OCI-LY7 (cell line): ENCODE results near the gene CHN2. TPM values are rescaled to one million over a fixed set of nuclear protein-coding genes. Genes with fewer than 3 reads are reported as not detected.

Experiments
- BruUV-seq: library from RNA; stranded (reverse); fragments of 400-500 nt; replicated peaks from 2 replicates; lab custom pipeline; 2021; lab: Mats Ljungman, UMichigan
- CTCF ChIA-PET: fragments of 300-600 bp; sonication (Branson Sonifier 250); formaldehyde crosslinking; loops from one replicate; lab custom pipeline; 2022; ENCODE audit warnings: antibody characterized with exemption; ENCODE audit not compliant: unreplicated experiment; lab: Charles Lee
- POLR2A ChIA-PET: fragments of 300-600 bp; sonication (Branson Sonifier 250); formaldehyde crosslinking; loops from one replicate; lab custom pipeline; 2022; ENCODE audit warnings: antibody characterized with exemption; lab: Charles Lee
- DNase-seq: peaks from one replicate; pipeline ENCODE4 v3.0.0-alpha.2; 2015; ENCODE audit warnings: low spot score
- H2AFZ ChIP-seq: fragments of 200-600 bp; sonication (generic), shearing (Covaris generic); 2 replicates; pipeline ENCODE4 v1.6.1; 2014; ENCODE audit warnings: mild to moderate bottlenecking, antibody characterized with exemption, low read length, moderate library complexity
- H3K27ac ChIP-seq: fragments of 200-600 bp; sonication (generic); 2 replicates; pipeline ENCODE4 v1.5.1; 2014; ENCODE audit warnings: mixed run types, low read depth, mild to moderate bottlenecking, moderate library complexity, low read length, inconsistent platforms; ENCODE audit not compliant: poor library complexity, severe bottlenecking
- H3K36me3 ChIP-seq: fragments of 200-600 bp; sonication (generic); 2 replicates; pipeline ENCODE4 v1.6.1; 2014; ENCODE audit warnings: mild to moderate bottlenecking, antibody characterized with exemption, low read length, moderate library complexity, mixed read lengths; ENCODE audit not compliant: insufficient read depth
- H3K4me1 ChIP-seq: fragments of 200-600 bp; sonication (generic); 2 replicates; pipeline ENCODE4 v1.5.1; 2014; ENCODE audit warnings: mild to moderate bottlenecking, low read length; ENCODE audit not compliant: insufficient read depth, poor library complexity, severe bottlenecking
- H3K4me2 ChIP-seq: fragments of 200-600 bp; sonication (generic); 2 replicates; pipeline ENCODE4 v1.6.1; 2014; ENCODE audit warnings: mild to moderate bottlenecking, low read length
- H3K4me3 ChIP-seq: fragments of 200-600 bp; sonication (generic); 2 replicates; pipeline ENCODE4 v1.5.1; 2014; ENCODE audit warnings: mild to moderate bottlenecking, low read depth, low read length; ENCODE audit not compliant: poor library complexity, severe bottlenecking
- H3K79me2 ChIP-seq: fragments of 200-600 bp; sonication (generic); 2 replicates; pipeline ENCODE4 v1.6.1; 2016; ENCODE audit warnings: low read depth, mild to moderate bottlenecking, low read length, moderate library complexity, mixed read lengths; ENCODE audit not compliant: insufficient read depth
- H3K9me2 ChIP-seq: fragments of 200-600 bp; sonication (generic); 2 replicates; pipeline ENCODE4 v1.6.1; 2016; ENCODE audit warnings: mild to moderate bottlenecking, low read length, mixed read lengths; ENCODE audit not compliant: insufficient read depth
- H3K9me3 ChIP-seq: fragments of 200-600 bp; sonication (generic); 2 replicates; pipeline ENCODE4 v1.6.1; 2014; ENCODE audit warnings: mild to moderate bottlenecking, mixed run types, low read length, mixed read lengths
- H4K20me1 ChIP-seq: fragments of 200-600 bp; sonication (generic); 2 replicates; pipeline ENCODE4 v1.6.1; 2014; ENCODE audit warnings: mild to moderate bottlenecking, antibody characterized with exemption, low read length, moderate library complexity, mixed read lengths; ENCODE audit not compliant: insufficient read depth
- CTCF ChIP-seq: fragments of 200-600 bp; sonication (generic); conservative IDR thresholded peaks from 2 replicates; pipeline ENCODE4 v1.5.1; 2014; ENCODE audit warnings: mild to moderate bottlenecking, antibody characterized with exemption, low read length, moderate library complexity, mixed read lengths
- EZH2phosphoT487 ChIP-seq: fragments of 200-600 bp; sonication (generic); IDR thresholded peaks from 2 replicates; pipeline ENCODE4 v1.6.1; 2018; ENCODE audit warnings: low read depth, borderline replicate concordance, mild to moderate bottlenecking, mixed run types, antibody characterized with exemption, low read length, moderate library complexity, mixed read lengths
- intact Hi-C: fragments of 100-400 bp; cut with micrococcal nuclease; formaldehyde crosslinking; loops from one replicate; pipeline ENCODE4 v1.10.0; 2022; ENCODE audit not compliant: unreplicated experiment
- total RNA-seq, 2 experiments: library from RNA; depleted of rRNA in 1 of 2; stranded (reverse); fragments of >200 nt in 1 of 2; shearing (Covaris generic) in 1 of 2; gene quantifications; 2 replicates each; pipeline ENCODE4 v1.2.3, GENCODE V29; 2014 to 2022

CHN2 gene
- total RNA-seq, 2 experiments from 2014 or later, result not detected

DNA sequence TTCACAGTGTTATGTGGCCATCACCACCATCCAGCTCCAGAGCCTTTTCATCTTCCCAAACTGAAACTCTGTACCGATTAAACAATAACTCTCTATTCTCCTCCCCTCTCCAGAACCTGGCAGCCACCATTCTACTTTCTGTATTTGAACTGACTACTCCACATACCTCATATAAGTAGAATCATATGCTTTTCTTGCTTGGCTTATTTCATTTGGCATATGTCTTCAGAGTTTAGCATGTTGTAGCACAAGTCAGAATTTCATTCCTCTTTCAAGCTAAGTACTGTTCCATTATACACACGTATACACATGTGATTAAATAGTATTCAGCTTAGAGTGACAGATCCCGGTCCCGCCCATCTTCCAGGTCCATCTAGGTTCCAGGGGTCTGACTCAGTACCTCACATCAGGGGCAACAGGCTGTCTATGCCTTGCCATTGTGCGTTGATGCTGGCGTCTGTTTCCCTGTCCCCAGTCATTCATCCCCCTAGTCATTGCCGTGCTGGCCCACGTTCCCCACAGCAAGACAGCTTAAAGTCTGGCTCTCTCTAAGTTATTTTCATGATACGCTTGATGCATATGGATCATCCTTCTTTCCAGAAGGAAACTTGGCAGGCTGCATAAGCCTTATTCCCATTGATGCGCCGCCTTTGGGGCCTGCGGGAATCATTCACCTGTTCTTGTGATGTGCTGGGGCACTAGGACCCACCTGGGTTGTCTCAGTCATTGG, 108.3 kb downstream of the CHN2 start:
- CTCF ChIA-PET, result no interaction called here
- no peak overlapping the region for H2AFZ ChIP-seq
- H3K27ac ChIP-seq, result no peak overlapping the region
- TF ChIP-seq CTCF (no peak), EZH2phosphoT487 (no peak)
- intact Hi-C loops, result no loop called here
- no peak overlapping the region for H3K4me3 ChIP-seq
- H3K79me2 ChIP-seq, result no peaks in the 10 kb centered on the region
- no peak overlapping the region for H3K4me2 ChIP-seq
- H4K20me1 ChIP-seq, result no peaks in the 10 kb centered on the region
- no peaks in the 10 kb centered on the region for H3K9me2 ChIP-seq
- H3K4me1 ChIP-seq, result no peaks in the 10 kb centered on the region
- BruUV-seq, result no TSS peak
- POLR2A ChIA-PET, result interaction anchor here (0.7 kb wide), 1 partner anchor 351 kb away, joined by 4 read pairs; no protein-coding TSS in a partner anchor
- no peaks in the 10 kb centered on the region for H3K36me3 ChIP-seq
- no peaks in the 10 kb centered on the region for H3K9me3 ChIP-seq
- DNase-seq, result no peak

DNA sequence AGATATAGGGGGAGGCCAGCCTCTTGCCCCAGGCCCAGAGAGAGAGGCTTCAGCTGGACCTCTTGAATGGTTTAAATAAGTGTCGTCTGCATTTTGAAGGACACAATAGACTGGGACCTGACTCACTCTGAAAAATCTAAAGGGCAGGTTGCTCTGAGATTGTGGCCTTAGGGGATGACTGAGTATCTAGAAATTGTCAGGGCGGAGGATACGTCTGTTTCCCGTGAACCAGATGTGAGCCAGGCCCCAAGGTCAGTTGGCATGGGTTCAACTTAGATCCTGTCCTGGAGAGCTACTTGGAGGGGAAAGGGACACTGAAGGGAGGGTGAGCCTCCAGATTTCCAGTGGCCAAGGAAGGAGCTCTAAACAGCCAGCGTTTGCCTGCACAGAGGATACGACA, 110.2 kb downstream of the CHN2 start:
- Histone ChIP-seq H3K36me3 (no peaks in the 10 kb centered on the region), H3K4me2 (no peak overlapping the region), H2AFZ (no peak overlapping the region), H4K20me1 (no peaks in the 10 kb centered on the region), H3K4me1 (no peaks in the 10 kb centered on the region), H3K27ac (no peak overlapping the region), H3K79me2 (no peaks in the 10 kb centered on the region), H3K9me3 (no peaks in the 10 kb centered on the region), H3K4me3 (no peak overlapping the region), H3K9me2 (no peaks in the 10 kb centered on the region)
- DNase-seq, result no peak
- TF ChIP-seq EZH2phosphoT487 (no peak), CTCF (no peak)
- BruUV-seq, result no TSS peak
- ChIA-PET POLR2A (interaction anchor here (0.5 to 0.7 kb wide), 2 partner anchors 24 to 916 kb away, joined by 3 to 4 read pairs; no protein-coding TSS in a partner anchor), CTCF (interaction anchor here (1.0 kb wide), 1 partner anchor 8 kb away, joined by 3 read pairs; no protein-coding TSS in a partner anchor)
- intact Hi-C loops, result no loop called here
